K562 (cell line): Measurements from ENCODE around the gene ERBB4.

Experiments
- HDAC6 ChIP-seq: IDR thresholded peaks from 2 replicates; pipeline ENCODE4 v1.6.1; 2012; ENCODE audit warnings: low read depth, mild to moderate bottlenecking, control low read depth, inconsistent platforms, low read length, moderate library complexity
- HNRNPK ChIP-seq: fragments of 200-400 bp; formaldehyde crosslinking; IDR thresholded peaks from one replicate; pipeline ENCODE4 v1.6.1; 2018; ENCODE audit warnings: mild to moderate bottlenecking, low read depth, low read length; ENCODE audit not compliant: poor library complexity, severe bottlenecking
- POLR2A ChIP-seq: fragments of 450-650 bp; conservative IDR thresholded peaks from 2 replicates; pipeline ENCODE4 v1.6.1; 2016
- POLR2G ChIP-seq: fragments of 200-400 bp; formaldehyde crosslinking; IDR thresholded peaks from 2 replicates; pipeline ENCODE4 v1.6.1; 2017; ENCODE audit warnings: low read depth, mild to moderate bottlenecking, antibody characterized with exemption, low read length, moderate library complexity
- ZFP36 ChIP-seq: fragments of 150-350 bp; IDR thresholded peaks from 2 replicates; pipeline ENCODE4 v1.6.1; 2018; ENCODE audit warnings: low read length, low read depth; ENCODE audit not compliant: partially characterized antibody
- ZNF165 ChIP-seq: fragments of 250-450 bp; sonication (Bioruptor Pico); IDR thresholded peaks from 2 replicates; pipeline ENCODE4 v1.4.0; 2020; ENCODE audit warnings: borderline replicate concordance
- ZNF274 ChIP-seq: IDR thresholded peaks from 2 replicates; pipeline ENCODE4 v1.6.1; 2011; ENCODE audit warnings: low read depth, mild to moderate bottlenecking, low read length, moderate library complexity, borderline replicate concordance
- ZNF644 ChIP-seq: fragments of 200-800 bp; sonication (Bioruptor generic); IDR thresholded peaks from 2 replicates; pipeline ENCODE4 v1.6.1; 2016; ENCODE audit warnings: low read depth, missing genetic modification characterization, missing compliant biosample characterization
- TF ChIP-seq, protein P1 (sequence below), 3 experiments: IDR thresholded peaks in 2 of 3; conservative IDR thresholded peaks in 1 of 3; 2 replicates each; pipeline ENCODE4 v1.5.1; 2011 to 2012; ENCODE audit warnings: low read length in 3 of 3, mild to moderate bottlenecking in 3 of 3, control low read depth in 2 of 3, improper control_type of control experiment in 1 of 3, inconsistent platforms in 1 of 3, low read depth in 1 of 3, mixed read lengths in 1 of 3, moderate library complexity in 1 of 3; ENCODE audit not compliant: insufficient read depth in 2 of 3
- TF ChIP-seq, protein P2 (sequence below): fragments of 250-450 bp; sonication (Bioruptor Pico); IDR thresholded peaks from 2 replicates; pipeline ENCODE4 v1.5.0; 2022; ENCODE audit warnings: mild to moderate bottlenecking

DNA sequence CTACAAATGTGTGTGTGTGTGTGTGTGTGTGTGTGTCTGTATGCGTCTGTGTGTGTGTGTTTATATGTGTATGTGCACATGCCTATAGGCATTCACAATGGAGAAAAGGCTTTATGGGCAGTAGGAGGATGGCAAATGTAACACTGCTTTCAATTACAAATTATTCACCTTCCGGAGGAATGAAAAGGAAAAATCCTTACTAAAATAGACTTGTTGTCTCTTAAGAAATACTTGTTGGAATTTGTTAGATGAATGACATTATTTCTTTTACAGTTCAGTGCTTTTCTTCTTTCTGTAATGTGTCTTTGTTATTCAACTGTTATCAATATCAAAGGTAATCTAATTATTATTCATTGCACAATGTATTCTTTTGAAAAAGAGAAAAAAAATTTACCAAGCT, 874.3 kb downstream of the ERBB4 start:
- TF ChIP-seq POLR2G = no peak
- TF ChIP-seq ZNF274 = no peak
- TF ChIP-seq HNRNPK = no peak
- no peak for TF ChIP-seq ZNF165 (CRISPR knock-in tag)
- no peak for TF ChIP-seq POLR2A
- TF ChIP-seq, protein P1, sequence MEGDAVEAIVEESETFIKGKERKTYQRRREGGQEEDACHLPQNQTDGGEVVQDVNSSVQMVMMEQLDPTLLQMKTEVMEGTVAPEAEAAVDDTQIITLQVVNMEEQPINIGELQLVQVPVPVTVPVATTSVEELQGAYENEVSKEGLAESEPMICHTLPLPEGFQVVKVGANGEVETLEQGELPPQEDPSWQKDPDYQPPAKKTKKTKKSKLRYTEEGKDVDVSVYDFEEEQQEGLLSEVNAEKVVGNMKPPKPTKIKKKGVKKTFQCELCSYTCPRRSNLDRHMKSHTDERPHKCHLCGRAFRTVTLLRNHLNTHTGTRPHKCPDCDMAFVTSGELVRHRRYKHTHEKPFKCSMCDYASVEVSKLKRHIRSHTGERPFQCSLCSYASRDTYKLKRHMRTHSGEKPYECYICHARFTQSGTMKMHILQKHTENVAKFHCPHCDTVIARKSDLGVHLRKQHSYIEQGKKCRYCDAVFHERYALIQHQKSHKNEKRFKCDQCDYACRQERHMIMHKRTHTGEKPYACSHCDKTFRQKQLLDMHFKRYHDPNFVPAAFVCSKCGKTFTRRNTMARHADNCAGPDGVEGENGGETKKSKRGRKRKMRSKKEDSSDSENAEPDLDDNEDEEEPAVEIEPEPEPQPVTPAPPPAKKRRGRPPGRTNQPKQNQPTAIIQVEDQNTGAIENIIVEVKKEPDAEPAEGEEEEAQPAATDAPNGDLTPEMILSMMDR (IDR thresholded peaks at IDR 0.05 in 2 of 3, conservative IDR thresholded peaks at IDR 0.05 in 1 of 3; ENCODE audit: insufficient read depth in 2 of 3, low read depth in 1 of 3, low read length in 3 of 3) = no peak
- TF ChIP-seq HDAC6 = no peak
- no peak for TF ChIP-seq ZNF644 (tag)
- no peak for TF ChIP-seq ZFP36
- TF ChIP-seq, protein P2, sequence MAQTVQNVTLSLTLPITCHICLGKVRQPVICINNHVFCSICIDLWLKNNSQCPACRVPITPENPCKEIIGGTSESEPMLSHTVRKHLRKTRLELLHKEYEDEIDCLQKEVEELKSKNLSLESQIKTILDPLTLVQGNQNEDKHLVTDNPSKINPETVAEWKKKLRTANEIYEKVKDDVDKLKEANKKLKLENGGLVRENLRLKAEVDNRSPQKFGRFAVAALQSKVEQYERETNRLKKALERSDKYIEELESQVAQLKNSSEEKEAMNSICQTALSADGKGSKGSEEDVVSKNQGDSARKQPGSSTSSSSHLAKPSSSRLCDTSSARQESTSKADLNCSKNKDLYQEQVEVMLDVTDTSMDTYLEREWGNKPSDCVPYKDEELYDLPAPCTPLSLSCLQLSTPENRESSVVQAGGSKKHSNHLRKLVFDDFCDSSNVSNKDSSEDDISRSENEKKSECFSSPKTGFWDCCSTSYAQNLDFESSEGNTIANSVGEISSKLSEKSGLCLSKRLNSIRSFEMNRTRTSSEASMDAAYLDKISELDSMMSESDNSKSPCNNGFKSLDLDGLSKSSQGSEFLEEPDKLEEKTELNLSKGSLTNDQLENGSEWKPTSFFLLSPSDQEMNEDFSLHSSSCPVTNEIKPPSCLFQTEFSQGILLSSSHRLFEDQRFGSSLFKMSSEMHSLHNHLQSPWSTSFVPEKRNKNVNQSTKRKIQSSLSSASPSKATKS (CRISPR knock-in tag) = no peak
